Peyer's patch (tissue), 4 donors: ENCODE results near the gene RUNX1. TPM values are rescaled to one million over a fixed set of nuclear protein-coding genes. Genes with fewer than 3 reads are reported as not detected.

Experiments
- DNase-seq, 3 donors: peaks; one replicate each; pipeline ENCODE4 v3.0.0-alpha.2; 2017 to 2019
- H3K27ac ChIP-seq, 4 donors: fragments of 200-600 bp; sonication (generic); one replicate each; pipeline ENCODE4 v1.5.1; 2016 to 2019
- H3K27me3 ChIP-seq, 2 donors: fragments of 200-600 bp; sonication (generic); one replicate each; pipeline ENCODE4 v1.5.1; 2019
- H3K36me3 ChIP-seq, 3 donors: fragments of 200-600 bp; sonication (generic); one replicate each; pipeline ENCODE4 v1.5.1; 2016 to 2019
- H3K4me1 ChIP-seq, 4 donors: fragments of 200-600 bp; sonication (generic); one replicate each; pipeline ENCODE4 v1.5.1; 2016 to 2019
- H3K4me3 ChIP-seq, 4 donors: fragments of 200-600 bp; sonication (generic); 1 replicate in 3 of 4; 2 replicates in 1 of 4; pipeline ENCODE4 v1.5.1; 2016 to 2019; ENCODE audit warnings: mild to moderate bottlenecking in 1 of 4
- H3K9me3 ChIP-seq, 4 donors: fragments of 200-600 bp; sonication (generic); one replicate each; pipeline ENCODE4 v1.5.1; 2016 to 2019; ENCODE audit warnings: mild to moderate bottlenecking in 1 of 4
- POLR2A ChIP-seq, 2 donors: fragments of 450-650 bp; IDR thresholded peaks; one replicate each; pipeline ENCODE4 v1.5.1; 2017; ENCODE audit warnings: antibody characterized with exemption in 2 of 2, mild to moderate bottlenecking in 2 of 2, moderate library complexity in 2 of 2
- total RNA-seq, 4 donors: library from RNA; depleted of rRNA; stranded (reverse); fragments of >200 nt; gene quantifications; one replicate each; pipeline ENCODE4 v1.1.0, GENCODE V29; 2016
- TF ChIP-seq, protein P1 (sequence below), 6 experiments: fragments of 450-650 bp in 4 of 6; fragments of 200-600 bp in 2 of 6; sonication (generic) in 1 of 6; IDR thresholded peaks; one replicate each; pipeline ENCODE4 v1.5.1; 2017 to 2019; ENCODE audit warnings: antibody characterized with exemption in 6 of 6, mild to moderate bottlenecking in 3 of 6, moderate library complexity in 1 of 6

RUNX1 gene
- total RNA-seq, 4 donors from 2014 or later: 15.1 to 80.9 (median 24.1) TPM

- no peak for DNase-seq
- H3K36me3 ChIP-seq: no peaks in the 10 kb centered on the region
- peak overlapping the region in 3 of 4 donors; percentile 8 to 38 (median 24) for H3K4me3 ChIP-seq
- no peak for TF ChIP-seq POLR2A (IDR thresholded peaks at IDR 0.05)
- TF ChIP-seq, protein P1, sequence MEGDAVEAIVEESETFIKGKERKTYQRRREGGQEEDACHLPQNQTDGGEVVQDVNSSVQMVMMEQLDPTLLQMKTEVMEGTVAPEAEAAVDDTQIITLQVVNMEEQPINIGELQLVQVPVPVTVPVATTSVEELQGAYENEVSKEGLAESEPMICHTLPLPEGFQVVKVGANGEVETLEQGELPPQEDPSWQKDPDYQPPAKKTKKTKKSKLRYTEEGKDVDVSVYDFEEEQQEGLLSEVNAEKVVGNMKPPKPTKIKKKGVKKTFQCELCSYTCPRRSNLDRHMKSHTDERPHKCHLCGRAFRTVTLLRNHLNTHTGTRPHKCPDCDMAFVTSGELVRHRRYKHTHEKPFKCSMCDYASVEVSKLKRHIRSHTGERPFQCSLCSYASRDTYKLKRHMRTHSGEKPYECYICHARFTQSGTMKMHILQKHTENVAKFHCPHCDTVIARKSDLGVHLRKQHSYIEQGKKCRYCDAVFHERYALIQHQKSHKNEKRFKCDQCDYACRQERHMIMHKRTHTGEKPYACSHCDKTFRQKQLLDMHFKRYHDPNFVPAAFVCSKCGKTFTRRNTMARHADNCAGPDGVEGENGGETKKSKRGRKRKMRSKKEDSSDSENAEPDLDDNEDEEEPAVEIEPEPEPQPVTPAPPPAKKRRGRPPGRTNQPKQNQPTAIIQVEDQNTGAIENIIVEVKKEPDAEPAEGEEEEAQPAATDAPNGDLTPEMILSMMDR (IDR thresholded peaks at IDR 0.05): no peak
- no peaks in the 10 kb centered on the region for H3K9me3 ChIP-seq
- no peaks in the 10 kb centered on the region for H3K27me3 ChIP-seq
- H3K27ac ChIP-seq: peak overlapping the region in 3 of 4 donors; percentile 74 to 83 (median 75)
- H3K4me1 ChIP-seq: peaks cover 0 to 30% (median 10%) of the 10 kb centered on the region in 4 donors
Measured at GRCh38 chr21:35045542-35046262, 3.4 kb downstream of the RUNX1 start.

DNA sequence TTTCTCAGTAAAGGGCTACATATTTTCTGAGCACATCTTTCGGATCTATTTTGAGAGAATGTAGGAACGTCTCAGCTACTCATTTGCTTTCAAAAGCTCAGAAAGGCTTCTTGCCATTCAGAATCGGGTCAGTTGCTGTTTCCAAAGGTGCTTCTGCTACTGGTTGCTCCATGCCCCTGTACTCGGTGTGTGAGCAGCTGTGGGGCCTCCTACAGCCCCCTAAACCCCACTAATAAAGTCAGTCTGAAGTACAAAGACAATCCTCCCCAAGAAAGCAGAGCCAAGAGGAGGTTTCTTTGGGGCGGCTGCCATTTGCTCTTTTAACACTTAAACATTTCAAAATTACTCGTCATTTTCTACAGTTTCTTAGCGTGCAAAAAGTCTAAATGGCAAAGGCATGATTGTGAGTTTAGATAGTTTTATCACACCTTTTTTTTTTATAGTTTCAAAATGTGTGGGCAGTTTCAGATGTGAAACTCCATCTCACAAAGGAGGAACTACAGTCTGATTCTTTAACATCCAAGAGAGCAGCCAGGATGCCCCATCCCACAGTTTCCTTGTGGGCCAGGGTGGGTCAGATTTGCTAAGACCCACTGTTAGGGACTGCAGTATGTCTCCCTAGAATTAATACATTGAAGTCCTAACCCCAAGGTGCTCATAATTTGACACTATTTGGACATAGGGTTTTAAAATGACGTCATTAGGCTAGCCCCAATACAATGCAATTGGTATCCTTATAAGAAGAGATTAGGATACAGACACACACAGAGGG, 4.1 kb downstream of the RUNX1 start:
- Histone ChIP-seq H3K36me3 (no peaks in the 10 kb centered on the region), H3K4me1 (peaks cover 0 to 30% (median 7%) of the 10 kb centered on the region in 4 donors), H3K27me3 (no peaks in the 10 kb centered on the region), H3K27ac (peak overlapping the region in 2 of 4 donors; percentile 75 to 83), H3K4me3 (no peak overlapping the region), H3K9me3 (no peaks in the 10 kb centered on the region)
- no peak for DNase-seq
- TF ChIP-seq POLR2A (IDR thresholded peaks at IDR 0.05): no peak
- TF ChIP-seq, protein P1 (IDR thresholded peaks at IDR 0.05): no peak

- no peak for DNase-seq
- H3K4me3 ChIP-seq: no peak overlapping the region
- H3K27me3 ChIP-seq: no peaks in the 10 kb centered on the region
- no peaks in the 10 kb centered on the region for H3K36me3 ChIP-seq
- H3K27ac ChIP-seq: peak overlapping the region in 2 of 4 donors; percentile 45 to 56
- TF ChIP-seq, protein P1 (IDR thresholded peaks at IDR 0.05): no peak
- peaks cover 0 to 30% (median 6%) of the 10 kb centered on the region in 4 donors for H3K4me1 ChIP-seq
- H3K9me3 ChIP-seq: no peaks in the 10 kb centered on the region
Measured at GRCh38 chr21:35044128-35044527, 5.0 kb downstream of the RUNX1 start.

DNA sequence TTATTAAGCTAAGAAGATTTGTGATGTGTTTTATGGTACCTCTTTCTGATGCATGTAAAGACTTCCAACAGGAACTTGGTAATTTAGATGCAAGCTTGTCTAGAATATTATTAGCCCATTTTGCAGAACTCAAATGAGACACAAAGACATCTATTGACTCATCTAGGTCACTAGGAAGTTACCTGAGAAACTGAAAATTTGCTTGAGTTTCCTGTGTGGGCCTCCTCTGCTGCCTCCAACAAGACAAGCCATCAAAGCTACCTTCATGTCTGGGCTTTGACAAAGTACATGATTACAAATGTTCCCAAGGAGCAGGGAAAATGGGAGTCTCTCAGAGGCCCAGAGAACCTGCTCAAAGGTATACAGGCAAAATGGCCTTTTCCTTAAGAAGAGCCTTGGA, 5.6 kb downstream of the RUNX1 start:
- H3K27me3 ChIP-seq: no peaks in the 10 kb centered on the region
- no peak overlapping the region for H3K4me3 ChIP-seq
- peak overlapping the region in 2 of 4 donors; percentile 49 to 56 for H3K27ac ChIP-seq
- H3K36me3 ChIP-seq: no peaks in the 10 kb centered on the region
- no peak for DNase-seq
- peaks cover 0 to 30% (median 6%) of the 10 kb centered on the region in 4 donors for H3K4me1 ChIP-seq
- TF ChIP-seq, protein P1 (IDR thresholded peaks at IDR 0.05): no peak
- TF ChIP-seq POLR2A (IDR thresholded peaks at IDR 0.05): no peak
- H3K9me3 ChIP-seq: no peaks in the 10 kb centered on the region

DNA sequence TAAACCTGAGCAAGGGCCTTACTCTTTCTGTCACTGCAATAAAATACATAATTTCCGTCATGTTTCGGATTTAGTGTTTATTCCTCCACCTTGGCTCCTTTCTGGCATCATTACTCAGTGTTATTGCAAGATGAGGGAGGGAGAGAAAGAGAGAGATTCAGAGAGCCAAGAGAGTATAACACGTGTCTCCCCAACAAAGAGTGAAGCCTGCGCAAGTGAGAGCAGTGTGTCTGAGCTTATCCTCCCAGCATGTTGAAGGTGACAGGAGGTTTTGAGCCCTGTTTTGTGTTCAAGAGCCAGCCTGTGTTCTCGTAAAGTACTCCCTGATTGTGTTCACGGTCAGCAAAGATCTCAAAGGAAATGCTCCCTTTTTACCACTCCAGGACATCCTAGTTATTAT, 6.3 kb downstream of the RUNX1 start:
- no peak for DNase-seq
- Histone ChIP-seq H3K36me3 (no peaks in the 10 kb centered on the region), H3K4me3 (no peak overlapping the region), H3K27me3 (no peaks in the 10 kb centered on the region), H3K4me1 (peaks cover 0 to 23% (median 6%) of the 10 kb centered on the region in 4 donors), H3K27ac (peak overlapping the region in 2 of 4 donors; percentile 49 to 56), H3K9me3 (no peaks in the 10 kb centered on the region)
- TF ChIP-seq, protein P1 (IDR thresholded peaks at IDR 0.05): no peak
- TF ChIP-seq POLR2A (IDR thresholded peaks at IDR 0.05): no peak
